Naive thymus-derived CD4-positive, alpha-beta T cell (primary cell): ENCODE results near the gene MIOX. TPM values are rescaled to one million over a fixed set of nuclear protein-coding genes. Genes with fewer than 3 reads are reported as not detected.
"Not testable (repeated sequence)": the region's sequence is repeated elsewhere in the genome, so short reads cannot be mapped to it uniquely, and the experiment has no call there.

ENCODE experiments used
- ATAC-seq: fragments of 150-1000 bp; cut with Tn5 transposase; 2 replicates; pipeline ENCODE4 v1.10.0; 2021; ENCODE audit warnings: mild to moderate bottlenecking, moderate library complexity
- CTCF ChIA-PET: fragments of 350-600 bp; sonication (Branson Sonifier 250); formaldehyde crosslinking; loops from one replicate; lab custom pipeline; 2021; ENCODE audit warnings: antibody characterized with exemption; lab: Charles Lee
- POLR2A ChIA-PET: fragments of 350-600 bp; sonication (Branson Sonifier 250); formaldehyde crosslinking; loops from one replicate; lab custom pipeline; 2021; ENCODE audit warnings: antibody characterized with exemption, inconsistent platforms; lab: Charles Lee
- DNase-seq, 9 donors: peaks; one replicate each; pipeline versions ENCODE4 v3.0.0 to v3.0.0-alpha.2; 2020 to 2022; ENCODE audit warnings: mixed read lengths in 1 of 9
- H3K27ac ChIP-seq: one replicate; pipeline ENCODE4 v1.7.0; 2013; ENCODE audit warnings: mild to moderate bottlenecking, low read depth, low read length, moderate library complexity
- H3K27me3 ChIP-seq, 2 donors: one replicate each; pipeline ENCODE4 v1.7.0; 2013; ENCODE audit warnings: low read length in 2 of 2, mild to moderate bottlenecking in 2 of 2, moderate library complexity in 2 of 2; ENCODE audit not compliant: control insufficient read depth in 2 of 2, insufficient read depth in 2 of 2
- H3K36me3 ChIP-seq, 3 experiments: 1 replicate in 2 of 3; 2 replicates in 1 of 3; pipeline ENCODE4 v1.7.0; 2013; ENCODE audit warnings: low read length in 3 of 3, mild to moderate bottlenecking in 3 of 3, moderate library complexity in 1 of 3; ENCODE audit not compliant: insufficient read depth in 3 of 3, control insufficient read depth in 2 of 3
- H3K4me1 ChIP-seq, 2 donors: one replicate each; pipeline ENCODE4 v1.7.0; 2013; ENCODE audit warnings: low read length in 2 of 2, mild to moderate bottlenecking in 2 of 2, moderate library complexity in 1 of 2; ENCODE audit not compliant: control insufficient read depth in 2 of 2, insufficient read depth in 2 of 2
- H3K4me3 ChIP-seq: 2 replicates; pipeline ENCODE4 v1.7.0; 2013; ENCODE audit warnings: mild to moderate bottlenecking, low read length
- H3K9me3 ChIP-seq, 3 experiments: 1 replicate in 2 of 3; 2 replicates in 1 of 3; pipeline ENCODE4 v1.7.0; 2013; ENCODE audit warnings: low read length in 3 of 3; ENCODE audit not compliant: control insufficient read depth in 2 of 3
- H3K27ac Mint-ChIP-seq, 9 donors: one replicate each; pipeline ENCODE4 v1.8.0; 2020 to 2022; ENCODE audit warnings: mixed read lengths in 9 of 9, mild to moderate bottlenecking in 8 of 9, moderate library complexity in 5 of 9, inconsistent platforms in 2 of 9
- H3K27me3 Mint-ChIP-seq, 5 donors: one replicate each; pipeline ENCODE4 v1.8.0; 2021 to 2022; ENCODE audit warnings: mixed read lengths in 5 of 5, mild to moderate bottlenecking in 1 of 5
- H3K36me3 Mint-ChIP-seq, 5 donors: one replicate each; pipeline ENCODE4 v1.8.0; 2020 to 2022; ENCODE audit warnings: mixed read lengths in 5 of 5, mild to moderate bottlenecking in 3 of 5, inconsistent platforms in 1 of 5
- H3K4me1 Mint-ChIP-seq, 7 donors: one replicate each; pipeline ENCODE4 v1.8.0; 2020 to 2022; ENCODE audit warnings: mixed read lengths in 7 of 7, mild to moderate bottlenecking in 3 of 7, inconsistent platforms in 1 of 7
- H3K4me3 Mint-ChIP-seq, 10 donors: one replicate each; pipeline ENCODE4 v1.8.0; 2020 to 2022; ENCODE audit warnings: mild to moderate bottlenecking in 10 of 10, mixed read lengths in 10 of 10, moderate library complexity in 6 of 10, inconsistent platforms in 2 of 10
- H3K9me3 Mint-ChIP-seq, 11 donors: one replicate each; pipeline ENCODE4 v1.8.0; 2020 to 2022; ENCODE audit warnings: mixed read lengths in 11 of 11, mild to moderate bottlenecking in 4 of 11, inconsistent platforms in 1 of 11, moderate library complexity in 1 of 11
- intact Hi-C, 2 donors: fragments of 100-400 bp; cut with micrococcal nuclease; formaldehyde crosslinking; loops; one replicate each; pipeline ENCODE4 v1.15.1; 2023
- polyA plus RNA-seq, 2 donors: library from polyadenylated mRNA; unstranded; fragments of 300-500 nt; fragmentation: Illumina TruSeq; gene quantifications; one replicate each; pipeline ENCODE4 v1.2.3, GENCODE V29; 2021
- total RNA-seq, 6 experiments: library from RNA in 5 of 6; stranded (reverse) in 5 of 6; gene quantifications; 1 replicate in 5 of 6; 2 replicates in 1 of 6; pipeline ENCODE4 v1.2.3 and lab custom pipeline; 2021 to 2026

MIOX gene
- total and polyA plus RNA-seq, 7 experiments from 2014 or later: 0.22 TPM; not detected in 6

- H3K27ac ChIP-seq: no peak overlapping the region
- ATAC-seq (no peak), DNase-seq (no peak)
- peaks cover 5 to 54% (median 22%) of the 10 kb centered on the region in 7 donors for H3K4me1 Mint-ChIP-seq
- H3K36me3 Mint-ChIP-seq: peaks cover 0 to 15% (median 0%) of the 10 kb centered on the region in 5 donors
- no peaks in the 10 kb centered on the region for H3K27me3 ChIP-seq
- H3K4me3 Mint-ChIP-seq: peak overlapping the region; percentile 23 to 96 (median 68)
- H3K4me1 ChIP-seq: peaks cover 4 to 7% of the 10 kb centered on the region in 2 donors
- intact Hi-C loops: loop anchor here in 1 of 2 donors (10.0 kb wide), 1 partner anchor 568 kb away; the partner anchor contains the start of gene PIM3
- H3K9me3 ChIP-seq: no peaks in the 10 kb centered on the region
- no peak overlapping the region for H3K4me3 ChIP-seq
- no peaks in the 10 kb centered on the region for H3K36me3 ChIP-seq
- no peaks in the 10 kb centered on the region for H3K9me3 Mint-ChIP-seq
- H3K27me3 Mint-ChIP-seq: peaks cover 0 to 5% (median 0%) of the 10 kb centered on the region in 5 donors
- ChIA-PET POLR2A (interaction anchor here (2.0 to 2.4 kb wide), 2 partner anchors 30 to 88 kb away, joined by 9 to 10 read pairs; partner anchors contain the start of gene SYCE3), CTCF (interaction anchor here (1.2 kb wide), 1 partner anchor 30 kb away, joined by 4 read pairs; the partner anchor contains the start of gene SYCE3)
- H3K27ac Mint-ChIP-seq: peak overlapping the region in 6 of 9 donors; percentile 51 to 100 (median 86)
These were observed 46.5 kb downstream of the MIOX start for GRCh38 chr22:50532824-50533796.

- DNase-seq, H3K9me3 ChIP-seq, H3K36me3 ChIP-seq, ATAC-seq, H3K27ac ChIP-seq, H3K27me3 ChIP-seq, H3K27me3 Mint-ChIP-seq, H3K9me3 Mint-ChIP-seq, H3K36me3 Mint-ChIP-seq, H3K4me3 ChIP-seq: not testable (repeated sequence)
- ChIA-PET CTCF (interaction anchor here (1.4 to 3.7 kb wide), 2 partner anchors 8 to 14 kb away, joined by 3 to 20 read pairs; partner anchors contain the start of gene SCO2), POLR2A (interaction anchor here (1.9 kb wide), 1 partner anchor 8 kb away, joined by 8 read pairs; the partner anchor contains the start of gene SCO2)
- H3K4me1 ChIP-seq: peaks cover 11 to 12% of the 10 kb centered on the region in 2 donors
- Mint-ChIP-seq H3K4me3 (peak overlapping the region in 3 of 10 donors; percentile 24 to 96 (median 25)), H3K27ac (peak overlapping the region in 7 of 9 donors; percentile 2 to 100 (median 85)), H3K4me1 (peaks cover 7 to 49% (median 28%) of the 10 kb centered on the region in 7 donors)
- intact Hi-C loops: loop anchor here in 1 of 2 donors (10.0 kb wide), 1 partner anchor 569 kb away; the partner anchor contains the start of gene PIM3
These were observed 47.4 kb downstream of the MIOX start for GRCh38 chr22:50533856-50534711.

GRCh38 chr22:50535113-50535512, 48.5 kb downstream of the MIOX start:
- Histone ChIP-seq H3K36me3 (no peaks in the 10 kb centered on the region), H3K9me3 (no peaks in the 10 kb centered on the region), H3K4me1 (peaks cover 19 to 20% of the 10 kb centered on the region in 2 donors), H3K27ac (no peak overlapping the region), H3K27me3 (no peaks in the 10 kb centered on the region), H3K4me3 (no peak overlapping the region)
- H3K27ac Mint-ChIP-seq: peak overlapping the region in 3 of 9 donors; percentile 9 to 100 (median 74)
- CTCF ChIA-PET: interaction anchor here (1.4 to 3.7 kb wide), 2 partner anchors 9 to 13 kb away, joined by 3 to 20 read pairs; partner anchors contain the start of gene SCO2
- peaks cover 16 to 58% (median 33%) of the 10 kb centered on the region in 7 donors for H3K4me1 Mint-ChIP-seq
- no peaks in the 10 kb centered on the region for H3K9me3 Mint-ChIP-seq
- intact Hi-C loops: loop anchor here in 1 of 2 donors (10.0 kb wide), 1 partner anchor 570 kb away; the partner anchor contains the start of gene PIM3
- H3K36me3 Mint-ChIP-seq: peaks cover 0 to 10% (median 0%) of the 10 kb centered on the region in 5 donors
- DNase-seq (no peak), ATAC-seq (no peak)
- no peak overlapping the region for H3K4me3 Mint-ChIP-seq
- POLR2A ChIA-PET: interaction anchor here (0.9 to 1.9 kb wide), 2 partner anchors 9 to 86 kb away, joined by 3 to 8 read pairs; partner anchors contain the start of gene SCO2
- peaks cover 0 to 5% (median 0%) of the 10 kb centered on the region in 5 donors for H3K27me3 Mint-ChIP-seq

GRCh38 chr22:50536226-50536625, 49.6 kb downstream of the MIOX start:
- peaks cover 0 to 5% (median 0%) of the 10 kb centered on the region in 5 donors for H3K27me3 Mint-ChIP-seq
- H3K36me3 Mint-ChIP-seq: peaks cover 0 to 12% (median 0%) of the 10 kb centered on the region in 5 donors
- H3K9me3 ChIP-seq: no peaks in the 10 kb centered on the region
- peaks cover 0 to 2% (median 0%) of the 10 kb centered on the region in 11 donors for H3K9me3 Mint-ChIP-seq
- no peaks in the 10 kb centered on the region for H3K27me3 ChIP-seq
- no peaks in the 10 kb centered on the region for H3K36me3 ChIP-seq
- H3K27ac ChIP-seq: no peak overlapping the region
- no peak overlapping the region for H3K4me3 Mint-ChIP-seq
- CTCF ChIA-PET: interaction anchor here (3.7 kb wide), 1 partner anchor 10 kb away, joined by 20 read pairs; the partner anchor contains the start of gene SCO2
- peaks cover 24 to 68% (median 39%) of the 10 kb centered on the region in 7 donors for H3K4me1 Mint-ChIP-seq
- H3K4me1 ChIP-seq: peaks cover 14 to 24% of the 10 kb centered on the region in 2 donors
- H3K27ac Mint-ChIP-seq: peak overlapping the region in 6 of 9 donors; percentile 32 to 100 (median 81)
- no peak overlapping the region for H3K4me3 ChIP-seq
- ATAC-seq: no peak
- intact Hi-C loops: loop anchor here in 1 of 2 donors (10.0 kb wide), 1 partner anchor 571 kb away; the partner anchor contains the start of gene PIM3
- no peak for DNase-seq
- POLR2A ChIA-PET: interaction anchor here (0.7 to 1.6 kb wide), 4 partner anchors 11 to 45 kb away, joined by 3 to 5 read pairs (median 3); partner anchors contain the start of gene SCO2

- intact Hi-C loops: loop anchor here in 1 of 2 donors (2.0 to 10.0 kb wide), 3 partner anchors 25 to 573 kb away; partner anchors contain the start of genes CHKB, PIM3 and SYCE3
- ChIA-PET CTCF (interaction anchor here (1.1 to 3.7 kb wide), 2 partner anchors 12 to 13 kb away, joined by 3 to 20 read pairs; partner anchors contain the start of gene SCO2), POLR2A (interaction anchor here (1.0 to 4.5 kb wide), 5 partner anchors 11 to 83 kb away, joined by 3 to 127 read pairs (median 39); partner anchors contain the start of genes LMF2, NCAPH2, SCO2 and TYMP)
- peak overlapping the region; percentile 99 for H3K27ac ChIP-seq
- Mint-ChIP-seq H3K4me1 (peaks cover 29 to 79% (median 41%) of the 10 kb centered on the region in 7 donors), H3K27me3 (peaks cover 0 to 2% (median 0%) of the 10 kb centered on the region in 5 donors), H3K27ac (peak overlapping the region; percentile 74 to 100 (median 99)), H3K4me3 (peak overlapping the region in 4 of 10 donors; percentile 5 to 65 (median 56)), H3K9me3 (peaks cover 0 to 7% (median 0%) of the 10 kb centered on the region in 11 donors), H3K36me3 (peaks cover 0 to 18% (median 0%) of the 10 kb centered on the region in 5 donors)
- no peak overlapping the region for H3K4me3 ChIP-seq
- ATAC-seq (no peak), DNase-seq (no peak)
- H3K4me1 ChIP-seq: peaks cover 14 to 24% of the 10 kb centered on the region in 2 donors
- no peaks in the 10 kb centered on the region for H3K36me3 ChIP-seq
- no peaks in the 10 kb centered on the region for H3K9me3 ChIP-seq
- H3K27me3 ChIP-seq: no peaks in the 10 kb centered on the region
These were observed 51.1 kb downstream of the MIOX start for GRCh38 chr22:50537765-50538164.
